ENCODE measurements around the gene ZBTB20.

The ZBTB20 gene

GRCh38 chr3:114830652-114831051 is 316.4 kb downstream of the ZBTB20 start:
- no peak overlapping the region for H3K27ac ChIP-seq (ENCODE audit: low read depth, low read length)
- H3K36me3 ChIP-seq (ENCODE audit: control insufficient read depth, low read length): no peaks in the 10 kb centered on the region
- no peak overlapping the region for H3K4me3 ChIP-seq (ENCODE audit: low read length)
- H3K9me2 ChIP-seq (replicated peaks; ENCODE audit: control insufficient read depth, low read length): no peaks in the 10 kb centered on the region
- no peaks in the 10 kb centered on the region for H3K27me3 ChIP-seq (ENCODE audit: control insufficient read depth, low read length)
- H3K4me2 ChIP-seq (ENCODE audit: low read length): no peak overlapping the region
- no peaks in the 10 kb centered on the region for H3F3A ChIP-seq (ENCODE audit: control insufficient read depth, insufficient read depth)
- H3K4me1 ChIP-seq (ENCODE audit: control insufficient read depth, low read length): no peaks in the 10 kb centered on the region
- no peaks in the 10 kb centered on the region for H4K20me1 ChIP-seq (ENCODE audit: control insufficient read depth, insufficient read depth, low read depth, low read length)
- no peak for TF ChIP-seq EZH2phosphoT487 (IDR thresholded peaks at IDR 0.05; ENCODE audit: borderline replicate concordance, low read length)
- TF ChIP-seq, protein P1, sequence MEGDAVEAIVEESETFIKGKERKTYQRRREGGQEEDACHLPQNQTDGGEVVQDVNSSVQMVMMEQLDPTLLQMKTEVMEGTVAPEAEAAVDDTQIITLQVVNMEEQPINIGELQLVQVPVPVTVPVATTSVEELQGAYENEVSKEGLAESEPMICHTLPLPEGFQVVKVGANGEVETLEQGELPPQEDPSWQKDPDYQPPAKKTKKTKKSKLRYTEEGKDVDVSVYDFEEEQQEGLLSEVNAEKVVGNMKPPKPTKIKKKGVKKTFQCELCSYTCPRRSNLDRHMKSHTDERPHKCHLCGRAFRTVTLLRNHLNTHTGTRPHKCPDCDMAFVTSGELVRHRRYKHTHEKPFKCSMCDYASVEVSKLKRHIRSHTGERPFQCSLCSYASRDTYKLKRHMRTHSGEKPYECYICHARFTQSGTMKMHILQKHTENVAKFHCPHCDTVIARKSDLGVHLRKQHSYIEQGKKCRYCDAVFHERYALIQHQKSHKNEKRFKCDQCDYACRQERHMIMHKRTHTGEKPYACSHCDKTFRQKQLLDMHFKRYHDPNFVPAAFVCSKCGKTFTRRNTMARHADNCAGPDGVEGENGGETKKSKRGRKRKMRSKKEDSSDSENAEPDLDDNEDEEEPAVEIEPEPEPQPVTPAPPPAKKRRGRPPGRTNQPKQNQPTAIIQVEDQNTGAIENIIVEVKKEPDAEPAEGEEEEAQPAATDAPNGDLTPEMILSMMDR (IDR thresholded peaks at IDR 0.05; ENCODE audit: low read depth, low read length, poor library complexity, severe bottlenecking): no peak
- H3K9me3 ChIP-seq (ENCODE audit: control insufficient read depth, insufficient read depth, low read length): no peaks in the 10 kb centered on the region
- H3K79me2 ChIP-seq (ENCODE audit: control insufficient read depth, low read length): no peaks in the 10 kb centered on the region

- Histone ChIP-seq H3K9me3 (ENCODE audit: control insufficient read depth, insufficient read depth, low read length) (no peaks in the 10 kb centered on the region), H3K27ac (ENCODE audit: low read depth, low read length) (no peak overlapping the region), H3K4me1 (ENCODE audit: control insufficient read depth, low read length) (no peaks in the 10 kb centered on the region), H3K9me2 (replicated peaks; ENCODE audit: control insufficient read depth, low read length) (no peaks in the 10 kb centered on the region), H3K4me3 (ENCODE audit: low read length) (no peak overlapping the region), H3F3A (ENCODE audit: control insufficient read depth, insufficient read depth) (no peaks in the 10 kb centered on the region), H3K79me2 (ENCODE audit: control insufficient read depth, low read length) (no peaks in the 10 kb centered on the region), H3K4me2 (ENCODE audit: low read length) (no peak overlapping the region), H3K36me3 (ENCODE audit: control insufficient read depth, low read length) (no peaks in the 10 kb centered on the region), H4K20me1 (ENCODE audit: control insufficient read depth, insufficient read depth, low read depth, low read length) (no peaks in the 10 kb centered on the region), H3K27me3 (ENCODE audit: control insufficient read depth, low read length) (no peaks in the 10 kb centered on the region)
- TF ChIP-seq EZH2phosphoT487 (IDR thresholded peaks at IDR 0.05; ENCODE audit: borderline replicate concordance, low read length): no peak
- TF ChIP-seq, protein P1 (IDR thresholded peaks at IDR 0.05; ENCODE audit: low read depth, low read length, poor library complexity, severe bottlenecking): no peak
These were observed 317.3 kb downstream of the ZBTB20 start for GRCh38 chr3:114829783-114830182.

GRCh38 chr3:114827495-114827894 is 319.6 kb downstream of the ZBTB20 start:
- no peaks in the 10 kb centered on the region for H3F3A ChIP-seq (ENCODE audit: control insufficient read depth, insufficient read depth)
- H3K9me3 ChIP-seq (ENCODE audit: control insufficient read depth, insufficient read depth, low read length): no peaks in the 10 kb centered on the region
- H3K79me2 ChIP-seq (ENCODE audit: control insufficient read depth, low read length): no peaks in the 10 kb centered on the region
- H3K9me2 ChIP-seq (replicated peaks; ENCODE audit: control insufficient read depth, low read length): no peaks in the 10 kb centered on the region
- H3K4me1 ChIP-seq (ENCODE audit: control insufficient read depth, low read length): no peaks in the 10 kb centered on the region
- no peaks in the 10 kb centered on the region for H3K27me3 ChIP-seq (ENCODE audit: control insufficient read depth, low read length)
- no peak overlapping the region for H3K4me3 ChIP-seq (ENCODE audit: low read length)
- no peaks in the 10 kb centered on the region for H3K36me3 ChIP-seq (ENCODE audit: control insufficient read depth, low read length)
- TF ChIP-seq, protein P1 (IDR thresholded peaks at IDR 0.05; ENCODE audit: low read depth, low read length, poor library complexity, severe bottlenecking): peak; percentile 76
- TF ChIP-seq EZH2phosphoT487 (IDR thresholded peaks at IDR 0.05; ENCODE audit: borderline replicate concordance, low read length): no peak
- no peak overlapping the region for H3K27ac ChIP-seq (ENCODE audit: low read depth, low read length)
- no peaks in the 10 kb centered on the region for H4K20me1 ChIP-seq (ENCODE audit: control insufficient read depth, insufficient read depth, low read depth, low read length)
- H3K4me2 ChIP-seq (ENCODE audit: low read length): no peak overlapping the region

- TF ChIP-seq EZH2phosphoT487 (IDR thresholded peaks at IDR 0.05; ENCODE audit: borderline replicate concordance, low read length): no peak
- TF ChIP-seq, protein P1 (IDR thresholded peaks at IDR 0.05; ENCODE audit: low read depth, low read length, poor library complexity, severe bottlenecking): no peak
These were observed 323.1 kb downstream of the ZBTB20 start for GRCh38 chr3:114824014-114824413.

More at GRCh38 chr3:114824014-114824413, 323.1 kb downstream of the ZBTB20 start:
- H3K79me2 ChIP-seq (ENCODE audit: control insufficient read depth, low read length): no peaks in the 10 kb centered on the region
- no peaks in the 10 kb centered on the region for H3K9me3 ChIP-seq (ENCODE audit: control insufficient read depth, insufficient read depth, low read length)
- H3K9me2 ChIP-seq (replicated peaks; ENCODE audit: control insufficient read depth, low read length): no peaks in the 10 kb centered on the region
- H3K4me1 ChIP-seq (ENCODE audit: control insufficient read depth, low read length): no peaks in the 10 kb centered on the region
- no peak overlapping the region for H3K4me3 ChIP-seq (ENCODE audit: low read length)
- H3F3A ChIP-seq (ENCODE audit: control insufficient read depth, insufficient read depth): no peaks in the 10 kb centered on the region
- H3K36me3 ChIP-seq (ENCODE audit: control insufficient read depth, low read length): no peaks in the 10 kb centered on the region
- no peak overlapping the region for H3K27ac ChIP-seq (ENCODE audit: low read depth, low read length)
- H4K20me1 ChIP-seq (ENCODE audit: control insufficient read depth, insufficient read depth, low read depth, low read length): no peaks in the 10 kb centered on the region
- H3K4me2 ChIP-seq (ENCODE audit: low read length): no peak overlapping the region
- no peaks in the 10 kb centered on the region for H3K27me3 ChIP-seq (ENCODE audit: control insufficient read depth, low read length)
